Mucosa of gallbladder (tissue), 1 donor: Measurements from ENCODE around the gene MACROD2. TPM values are rescaled to one million over a fixed set of nuclear protein-coding genes. Genes with fewer than 3 reads are reported as not detected.

Source experiments
- DNase-seq: peaks from one replicate; pipeline ENCODE4 v3.0.0-alpha.2; 2020; ENCODE audit warnings: low spot score
- total RNA-seq: library from RNA; stranded (reverse); gene quantifications from one replicate; pipeline ENCODE4 v1.2.1, GENCODE V29; 2021
- donor health status: DM: no; HTN: no; CAD: no.

MACROD2 gene
- total RNA-seq, 1 donor from 2014 or later: 7.5 TPM

DNA sequence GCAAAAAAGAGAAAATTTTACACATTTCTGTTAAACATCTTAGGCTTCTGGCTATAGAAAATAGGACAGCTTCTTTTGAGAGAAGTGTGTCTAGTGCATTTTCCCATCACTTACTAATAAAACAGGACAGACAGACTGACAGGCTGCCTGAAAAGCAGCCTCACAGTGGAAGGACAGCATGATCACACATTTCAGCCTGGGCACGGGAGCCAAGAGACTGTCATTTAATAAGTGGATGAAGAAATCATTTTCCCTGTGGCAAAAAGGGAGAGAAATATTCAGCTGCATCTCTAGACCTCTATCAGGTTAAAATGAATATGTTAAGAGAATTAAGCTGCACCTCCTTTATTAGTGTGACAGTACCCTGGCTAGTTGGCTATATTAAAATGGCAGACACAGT lies 1617.5 kb downstream of the MACROD2 start:
- DNase-seq: no peak

DNA sequence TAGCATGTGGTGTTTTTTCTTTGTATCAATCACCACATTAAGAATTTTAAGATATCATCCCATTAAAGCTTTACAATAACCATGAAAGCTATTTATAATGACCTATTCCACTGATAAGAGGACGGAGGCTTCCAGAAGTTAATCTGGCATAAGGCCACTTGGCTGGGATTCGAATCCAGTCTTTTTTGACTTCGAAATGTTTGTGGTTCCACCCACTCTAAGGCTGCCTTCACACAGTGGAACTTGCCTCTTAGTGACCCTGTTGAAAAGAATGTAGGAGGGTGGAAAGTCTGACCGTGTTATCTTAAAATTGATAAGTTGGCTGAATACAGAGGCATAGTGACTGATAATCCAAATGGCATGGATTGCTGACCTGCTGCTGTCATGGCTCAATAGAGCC lies 1618.2 kb downstream of the MACROD2 start:
- DNase-seq: peak; percentile 63

- DNase-seq: no peak
Measured at GRCh38 chr20:15616626-15617025, 1621.3 kb downstream of the MACROD2 start.

DNA sequence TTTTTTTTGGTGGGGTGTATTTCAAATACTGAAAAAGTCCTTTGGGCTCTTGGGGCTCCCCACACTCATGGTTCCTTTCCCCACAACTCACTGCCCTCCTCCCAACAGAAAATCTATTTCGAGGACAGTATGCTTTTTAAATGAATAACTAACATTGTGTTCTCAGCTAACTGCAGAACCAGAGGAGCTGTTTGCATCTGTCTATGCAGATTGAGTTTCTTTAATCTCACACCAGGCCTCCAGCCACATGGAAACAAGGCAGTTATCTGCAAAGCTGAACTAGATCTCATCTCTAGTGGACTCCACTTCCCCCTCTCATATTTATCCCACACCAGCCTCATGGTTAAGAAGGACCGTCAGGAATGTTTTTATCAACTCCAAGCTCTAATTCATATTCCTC lies 1622.8 kb downstream of the MACROD2 start:
- DNase-seq: no peak

DNA sequence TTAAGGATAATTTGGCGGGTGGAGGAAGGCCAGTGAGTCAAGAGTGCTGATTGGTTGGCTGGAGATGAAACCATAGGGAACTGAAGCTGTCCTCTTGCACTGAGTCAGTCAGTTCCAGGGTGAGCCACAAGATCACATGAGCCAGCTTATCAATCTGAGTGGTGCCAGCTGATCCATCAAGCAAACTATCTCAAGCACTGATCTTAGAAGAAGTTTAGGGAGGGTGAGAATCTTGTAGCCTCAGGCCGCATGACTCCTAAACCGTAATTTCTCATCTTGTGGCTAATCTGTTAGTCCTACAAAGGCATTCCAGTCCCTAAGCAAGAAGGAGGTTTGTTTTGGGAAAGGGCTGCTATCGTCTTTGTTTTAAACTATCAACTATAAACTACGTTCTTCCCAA lies 1623.6 kb downstream of the MACROD2 start:
- no peak for DNase-seq

GRCh38 chr20:15619341-15619740 lies 1624.0 kb downstream of the MACROD2 start:
- no peak for DNase-seq

GRCh38 chr20:15619816-15620215 lies 1624.5 kb downstream of the MACROD2 start:
- DNase-seq: no peak

DNA sequence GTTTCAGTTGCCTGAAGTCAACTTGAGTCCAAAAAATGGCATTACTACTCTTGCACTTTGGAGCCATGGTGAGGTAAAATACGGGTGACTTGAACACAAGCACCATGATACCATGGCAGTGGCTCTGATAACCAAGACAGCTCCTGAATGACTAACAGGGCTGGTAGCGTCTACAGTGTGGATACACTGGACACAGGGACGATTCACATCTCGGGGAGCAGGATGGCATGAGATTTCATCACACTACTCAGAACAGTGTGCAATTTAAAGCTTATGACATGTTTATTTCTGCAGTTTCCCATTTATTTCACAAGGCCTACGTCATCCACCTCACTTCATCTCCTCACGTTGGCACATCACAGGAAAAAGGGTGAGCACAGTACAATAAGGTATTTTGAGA lies 1627.1 kb downstream of the MACROD2 start:
- DNase-seq: no peak

- DNase-seq: no peak
Measured at GRCh38 chr20:15623215-15623614, 1627.9 kb downstream of the MACROD2 start.

DNA sequence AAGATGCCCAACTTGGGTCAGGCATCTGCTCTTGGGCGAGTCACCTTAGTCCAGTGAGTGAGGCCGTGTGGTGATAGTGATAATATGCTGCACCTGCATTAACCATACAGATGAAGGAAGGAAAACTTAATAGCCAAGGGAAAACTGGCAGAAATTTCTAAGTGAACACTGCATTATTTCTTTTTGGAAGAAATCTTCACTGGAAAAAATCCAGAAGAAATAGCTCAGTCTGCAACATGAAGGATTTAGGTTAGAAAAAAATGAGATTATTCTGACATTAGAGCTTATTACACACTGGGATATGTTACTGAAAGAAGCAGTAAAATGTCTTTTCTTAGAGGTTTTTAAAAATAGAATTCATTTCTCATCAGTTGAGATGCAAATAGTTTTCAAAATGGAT lies 1630.7 kb downstream of the MACROD2 start:
- no peak for DNase-seq

DNA sequence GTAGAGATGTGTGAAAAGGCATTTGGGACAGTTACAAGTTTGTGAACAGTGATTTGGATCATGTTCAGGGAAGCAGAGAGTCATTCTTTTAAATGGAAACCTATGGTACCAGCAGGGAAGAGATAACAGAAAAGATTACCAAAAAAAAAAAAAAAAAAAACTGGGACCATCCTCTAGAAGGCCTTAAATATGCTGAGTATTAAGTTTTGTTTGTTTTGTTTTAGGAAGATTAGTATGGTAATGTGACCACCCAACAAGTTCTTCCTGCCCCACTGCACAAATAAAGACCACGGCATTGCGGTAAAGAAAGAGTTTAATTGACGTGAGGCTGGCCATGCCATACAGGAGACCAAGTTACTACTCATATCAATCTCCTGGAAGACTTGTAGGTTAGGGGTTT lies 1631.8 kb downstream of the MACROD2 start:
- DNase-seq: no peak

GRCh38 chr20:15627501-15627903 lies 1632.2 kb downstream of the MACROD2 start:
- DNase-seq: no peak

DNA sequence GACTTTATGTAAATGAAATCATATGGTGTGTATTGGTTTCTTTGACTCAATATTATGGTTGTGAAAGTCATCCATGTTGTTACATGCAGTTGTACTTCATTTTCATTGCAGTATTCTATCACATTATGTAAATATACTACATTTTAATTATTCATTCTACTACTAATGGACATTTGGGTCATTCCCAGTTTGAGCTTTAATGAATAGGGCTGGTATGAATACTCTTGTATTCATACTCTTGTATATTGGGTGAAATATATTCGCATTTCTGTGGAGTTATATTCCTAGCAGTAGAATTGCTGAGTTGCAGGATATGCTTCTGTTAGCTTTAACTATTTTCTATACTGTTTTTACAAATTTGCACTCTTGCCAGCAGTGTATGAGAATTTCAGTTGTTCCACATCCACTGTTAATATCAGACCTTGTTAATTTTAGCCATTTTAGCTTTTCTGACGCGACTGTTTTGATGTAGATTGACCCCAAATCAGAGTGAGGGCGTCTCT lies 1633.6 kb downstream of the MACROD2 start:
- DNase-seq: no peak

DNA sequence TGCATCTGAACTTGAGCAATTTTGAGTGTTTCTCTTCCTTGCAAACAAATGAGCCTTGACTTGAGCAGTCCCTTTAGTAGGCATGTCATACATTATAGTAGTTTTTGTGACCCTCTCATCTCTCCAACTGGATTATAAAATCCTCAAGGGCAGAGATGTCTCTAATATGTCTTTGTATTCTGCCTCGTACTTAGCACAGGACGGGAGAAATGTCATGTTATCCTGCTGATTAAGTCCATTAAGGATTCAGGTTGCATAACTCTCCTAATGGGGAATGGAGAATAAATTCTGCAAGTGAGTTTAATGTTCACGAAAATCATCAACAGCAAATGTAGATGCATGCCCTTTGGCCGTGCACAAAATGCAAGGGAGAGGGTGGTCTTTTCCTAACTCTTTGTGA lies 1635.0 kb downstream of the MACROD2 start:
- no peak for DNase-seq

GRCh38 chr20:15632680-15633079 lies 1637.4 kb downstream of the MACROD2 start:
- DNase-seq: no peak

- DNase-seq: no peak
Measured at GRCh38 chr20:15634102-15634501, 1638.8 kb downstream of the MACROD2 start.

DNA sequence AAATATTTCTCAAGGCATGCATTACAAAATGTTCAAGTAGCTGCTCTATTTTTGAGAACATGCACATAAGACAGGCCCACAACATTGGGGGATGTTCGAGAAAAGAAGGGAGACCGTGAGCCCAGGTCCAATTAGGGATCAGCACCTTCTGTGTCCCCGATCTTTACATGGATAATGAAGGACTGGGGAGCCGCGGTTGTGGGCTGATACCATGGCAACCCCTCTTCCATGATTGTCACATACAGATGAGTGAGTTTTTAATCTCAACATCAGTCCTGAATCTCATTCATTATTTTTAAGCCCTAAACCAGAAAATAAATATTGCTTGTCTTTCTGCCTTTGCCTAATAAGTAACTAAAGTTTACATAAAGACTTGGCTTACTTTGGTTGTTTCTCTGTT lies 1642.2 kb downstream of the MACROD2 start:
- DNase-seq: no peak

- DNase-seq: no peak
Measured at GRCh38 chr20:15637950-15638754, 1642.8 kb downstream of the MACROD2 start.

GRCh38 chr20:15638816-15639215 lies 1643.5 kb downstream of the MACROD2 start:
- no peak for DNase-seq

DNA sequence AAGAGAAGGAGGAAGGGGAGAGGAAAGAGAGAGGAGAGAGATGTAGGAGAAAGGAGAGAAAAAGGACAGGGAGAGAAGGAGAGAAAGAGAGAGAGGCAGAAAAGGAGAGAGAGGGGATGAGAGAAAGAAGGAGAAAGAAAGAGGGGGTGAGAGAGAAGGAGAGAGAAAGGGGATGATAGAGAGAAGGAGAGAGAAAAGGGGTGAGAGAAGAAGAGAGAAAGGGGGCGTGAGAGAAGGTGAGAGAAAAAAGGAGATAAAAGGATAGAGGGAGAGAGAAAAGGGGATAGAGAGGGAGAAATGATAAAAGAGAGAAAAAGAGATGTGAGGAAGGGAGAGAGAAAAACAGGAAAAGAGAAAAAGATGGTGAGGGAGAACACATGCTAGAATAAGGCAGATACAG lies 1644.5 kb downstream of the MACROD2 start:
- DNase-seq: no peak

DNA sequence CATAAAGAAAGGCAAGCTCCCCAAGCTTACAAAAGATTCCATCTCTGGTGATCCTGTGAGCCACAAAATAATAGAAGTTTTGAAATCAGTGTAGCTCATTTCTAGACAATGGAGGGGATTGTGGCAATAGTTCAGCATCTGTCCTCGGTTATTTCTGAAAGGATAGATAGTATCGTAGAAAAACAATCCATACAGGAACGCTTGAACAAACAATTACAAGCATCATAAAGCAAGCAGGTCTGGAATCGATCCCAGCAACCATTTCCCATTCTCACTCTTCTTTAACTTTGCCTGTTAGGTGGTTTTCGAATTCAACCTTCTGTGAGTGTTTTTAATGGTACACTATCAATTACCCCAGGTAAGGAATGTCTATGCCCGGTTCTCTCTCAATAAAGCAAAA lies 1646.8 kb downstream of the MACROD2 start:
- no peak for DNase-seq

DNA sequence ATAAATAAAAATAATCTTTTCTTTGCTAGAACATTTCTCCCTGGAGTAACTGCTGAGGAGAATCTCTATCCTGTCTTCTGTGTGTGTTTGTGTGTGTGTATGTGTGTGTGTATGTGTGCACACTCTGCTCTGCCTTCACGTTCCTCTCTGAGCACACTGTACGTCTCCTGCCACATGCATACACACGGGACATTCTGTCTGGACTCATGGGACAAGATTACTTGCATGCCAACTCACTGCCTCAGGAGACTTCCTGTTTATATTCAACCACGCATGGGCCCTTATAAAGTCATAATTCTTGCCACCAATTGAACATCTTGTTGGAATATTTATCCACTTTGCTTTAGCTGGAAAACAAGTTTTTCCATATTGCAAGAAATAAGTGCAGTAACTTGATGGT lies 1647.4 kb downstream of the MACROD2 start:
- no peak for DNase-seq

DNA sequence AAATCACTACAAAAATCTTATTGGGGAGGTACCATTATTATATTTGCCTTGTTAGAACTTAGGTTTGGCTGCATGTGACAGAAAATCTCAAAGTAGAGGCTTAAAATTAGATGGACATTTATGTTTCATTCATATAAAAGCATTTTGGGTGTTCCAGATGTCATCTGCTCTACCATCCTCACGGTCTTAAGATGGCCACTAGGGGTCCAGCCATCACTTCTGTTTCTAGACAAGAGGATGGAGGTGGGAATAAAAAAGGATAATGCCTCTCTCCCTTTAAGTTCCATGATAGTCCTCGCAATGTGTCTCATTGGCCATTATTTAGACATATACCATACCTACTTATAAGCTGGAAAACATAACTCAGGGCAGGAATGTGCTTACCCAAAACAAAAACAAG lies 1648.4 kb downstream of the MACROD2 start:
- no peak for DNase-seq

GRCh38 chr20:15645816-15646215 lies 1650.5 kb downstream of the MACROD2 start:
- DNase-seq: no peak
